Ramos (cell line): ENCODE results near the gene SLC16A1.

Source experiments
- in situ Hi-C: fragments of 300-500 bp; cut with MboI; formaldehyde crosslinking; loops from one replicate; pipeline ENCODE4 v1.14.3; 2022; ENCODE audit warnings: low sequenced_read_pairs; ENCODE audit not compliant: unreplicated experiment

Gene SLC16A1

GRCh38 chr1:112889052-112889768 is 66.8 kb downstream of the SLC16A1 start:
- in situ Hi-C loops, result no loop called here

- in situ Hi-C loops, result no loop called here
These were observed 67.4 kb downstream of the SLC16A1 start for GRCh38 chr1:112888630-112889029.

- in situ Hi-C loops, result no loop called here
These were observed 68.3 kb downstream of the SLC16A1 start for GRCh38 chr1:112887599-112888283.

- in situ Hi-C loops, result loop anchor here (5.0 kb wide), 1 partner anchor 157 kb away; no protein-coding TSS in a partner anchor
These were observed 71.0 kb downstream of the SLC16A1 start for GRCh38 chr1:112884996-112885395.

DNA sequence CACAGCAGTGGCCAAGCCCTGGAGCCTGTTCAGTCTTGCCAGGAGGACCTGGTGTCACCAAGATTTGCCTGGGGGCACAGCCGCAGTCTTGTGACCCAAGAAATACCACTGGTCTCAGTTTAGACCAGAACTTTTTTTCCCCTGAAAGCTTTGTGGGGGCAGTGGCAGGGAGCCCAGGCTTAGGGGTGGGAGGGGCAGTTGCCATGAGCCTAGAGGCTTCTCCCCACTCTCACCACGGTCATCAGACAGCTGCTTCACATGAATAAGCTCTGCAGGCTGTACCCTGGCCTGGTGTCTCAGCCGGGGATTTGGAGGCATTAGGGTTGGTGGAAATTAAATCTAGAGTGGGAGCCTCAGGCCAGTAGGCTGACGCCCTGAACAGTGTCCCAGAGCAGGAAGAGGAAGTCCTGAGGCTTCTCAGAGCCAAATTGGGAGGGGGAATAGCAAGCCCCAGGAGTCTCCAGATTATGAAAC is 73.7 kb downstream of the SLC16A1 start:
- in situ Hi-C loops, result loop anchor here (5.0 kb wide), 1 partner anchor 160 kb away; no protein-coding TSS in a partner anchor

DNA sequence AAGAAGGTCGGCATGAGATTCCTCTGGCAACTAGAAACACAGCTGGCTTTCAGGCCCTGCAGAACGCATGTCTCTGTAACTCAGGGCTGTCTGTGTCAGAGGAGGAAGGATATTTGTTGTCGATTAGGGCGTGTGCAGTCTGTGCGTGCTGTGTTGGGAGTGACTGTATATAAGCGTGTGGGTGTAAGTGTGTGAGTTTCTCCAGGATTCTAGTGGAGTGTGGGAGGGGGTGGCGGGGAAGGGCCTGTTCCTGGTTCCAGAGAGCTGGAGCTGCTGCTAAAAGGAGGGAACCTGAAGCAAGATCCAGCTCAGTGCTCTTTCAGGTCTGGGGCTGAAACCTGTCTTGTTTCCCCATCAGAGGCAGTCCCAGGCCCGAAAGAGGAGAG is 74.3 kb downstream of the SLC16A1 start:
- in situ Hi-C loops, result loop anchor here (5.0 kb wide), 1 partner anchor 161 kb away; no protein-coding TSS in a partner anchor

GRCh38 chr1:112879834-112880233 is 76.2 kb downstream of the SLC16A1 start:
- in situ Hi-C loops, result loop anchor here (5.0 kb wide), 1 partner anchor 162 kb away; no protein-coding TSS in a partner anchor

GRCh38 chr1:112878321-112878720 is 77.7 kb downstream of the SLC16A1 start:
- in situ Hi-C loops, result no loop called here

- in situ Hi-C loops, result no loop called here
These were observed 78.2 kb downstream of the SLC16A1 start for GRCh38 chr1:112877750-112878149.

GRCh38 chr1:112876315-112876714 is 79.7 kb downstream of the SLC16A1 start:
- in situ Hi-C loops, result no loop called here

DNA sequence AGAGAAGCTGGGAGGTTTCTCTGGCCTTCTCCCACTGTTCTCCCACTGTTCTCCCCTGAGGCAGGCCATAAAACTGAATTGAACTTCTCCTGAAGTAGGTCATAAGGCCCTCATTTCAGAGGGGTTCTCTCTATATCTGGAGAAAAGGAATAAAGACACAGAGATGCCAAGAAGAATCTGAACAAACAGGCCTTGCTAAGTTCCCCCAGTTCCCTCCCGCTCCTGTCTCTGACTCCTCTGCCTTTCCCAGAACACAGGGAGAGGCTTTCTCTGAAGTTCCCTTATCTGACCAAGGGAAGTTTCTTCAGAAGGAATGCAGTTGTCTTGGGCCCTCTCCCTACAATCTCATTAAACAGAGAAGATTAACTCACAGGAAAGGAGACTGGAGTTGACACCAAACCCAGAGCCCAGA is 83.4 kb downstream of the SLC16A1 start:
- in situ Hi-C loops, result no loop called here

DNA sequence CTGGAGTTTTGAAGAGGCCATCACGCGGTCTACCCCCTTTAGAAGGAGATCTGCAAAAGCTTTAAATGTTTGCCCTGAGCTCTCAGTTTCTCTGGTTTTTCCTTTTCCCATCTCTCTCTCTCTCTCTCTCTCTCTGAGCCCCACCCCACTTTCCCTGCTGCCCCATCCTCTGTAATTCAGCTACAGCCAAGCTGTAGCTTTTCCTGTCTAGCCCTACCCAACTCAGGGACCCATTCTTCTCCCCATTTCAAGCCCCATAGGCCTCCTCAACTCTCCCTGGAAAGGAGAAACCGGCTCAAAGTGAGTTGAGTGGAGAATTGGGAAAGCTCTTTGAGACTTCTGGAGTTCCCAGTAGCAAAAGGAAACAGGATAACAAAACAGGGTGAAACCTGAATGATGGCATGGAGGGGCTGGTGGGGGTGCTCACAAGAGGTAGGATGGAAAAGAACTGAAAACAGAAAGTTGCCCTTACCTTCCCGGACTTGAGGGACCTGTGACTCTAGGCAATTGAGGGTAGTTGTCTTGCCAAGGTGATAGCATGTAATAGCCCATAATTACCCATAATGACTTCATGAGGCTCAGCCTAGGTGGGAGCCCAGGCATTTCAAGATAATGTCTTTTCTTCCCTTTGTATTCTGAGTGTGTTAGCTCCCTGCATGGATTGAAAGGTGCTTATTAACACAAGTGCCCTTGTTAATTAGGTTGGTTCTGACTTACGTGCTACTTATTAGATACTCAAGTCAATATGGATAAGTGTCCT is 84.9 kb downstream of the SLC16A1 start:
- in situ Hi-C loops, result no loop called here

GRCh38 chr1:112869895-112870294 is 86.1 kb downstream of the SLC16A1 start:
- in situ Hi-C loops, result no loop called here

GRCh38 chr1:112868191-112868590 is 87.8 kb downstream of the SLC16A1 start:
- in situ Hi-C loops, result no loop called here

GRCh38 chr1:112866981-112867380 is 89.0 kb downstream of the SLC16A1 start:
- in situ Hi-C loops, result no loop called here

GRCh38 chr1:112866151-112866550 is 89.8 kb downstream of the SLC16A1 start:
- in situ Hi-C loops, result no loop called here

DNA sequence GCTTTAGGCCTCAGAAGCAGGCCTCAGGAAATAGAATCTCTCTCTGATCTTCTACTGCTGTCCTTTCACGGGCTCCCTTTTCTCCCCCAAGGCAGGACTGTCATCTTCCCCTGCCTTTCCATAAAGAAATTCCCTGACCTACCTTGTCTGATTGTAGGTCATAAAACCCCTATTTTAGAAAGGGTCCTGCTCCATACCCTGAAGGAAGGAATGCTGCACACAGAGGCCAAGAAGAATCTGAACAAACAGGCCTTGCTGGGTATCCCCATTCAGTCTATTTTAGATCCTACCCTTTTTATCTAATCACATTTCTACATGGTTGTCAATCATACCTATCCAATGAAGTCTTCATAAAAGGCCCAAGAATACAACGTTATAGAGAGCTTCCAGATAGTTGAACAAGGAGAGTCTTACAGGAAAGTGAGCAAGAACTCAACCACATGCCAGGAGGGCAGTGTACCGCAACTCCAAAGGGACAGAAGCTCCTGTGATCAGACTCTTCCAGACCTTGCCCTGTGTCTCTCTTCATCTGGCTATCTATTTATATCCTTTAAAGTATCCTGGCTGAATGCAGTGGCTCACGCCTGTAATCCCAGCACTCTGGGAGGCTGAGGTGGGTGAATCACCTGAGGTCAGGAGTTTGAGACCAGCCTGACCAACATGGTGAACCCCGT is 93.1 kb downstream of the SLC16A1 start:
- in situ Hi-C loops, result no loop called here
